Measurements from ENCODE around the gene SCAANT1.

DNA sequence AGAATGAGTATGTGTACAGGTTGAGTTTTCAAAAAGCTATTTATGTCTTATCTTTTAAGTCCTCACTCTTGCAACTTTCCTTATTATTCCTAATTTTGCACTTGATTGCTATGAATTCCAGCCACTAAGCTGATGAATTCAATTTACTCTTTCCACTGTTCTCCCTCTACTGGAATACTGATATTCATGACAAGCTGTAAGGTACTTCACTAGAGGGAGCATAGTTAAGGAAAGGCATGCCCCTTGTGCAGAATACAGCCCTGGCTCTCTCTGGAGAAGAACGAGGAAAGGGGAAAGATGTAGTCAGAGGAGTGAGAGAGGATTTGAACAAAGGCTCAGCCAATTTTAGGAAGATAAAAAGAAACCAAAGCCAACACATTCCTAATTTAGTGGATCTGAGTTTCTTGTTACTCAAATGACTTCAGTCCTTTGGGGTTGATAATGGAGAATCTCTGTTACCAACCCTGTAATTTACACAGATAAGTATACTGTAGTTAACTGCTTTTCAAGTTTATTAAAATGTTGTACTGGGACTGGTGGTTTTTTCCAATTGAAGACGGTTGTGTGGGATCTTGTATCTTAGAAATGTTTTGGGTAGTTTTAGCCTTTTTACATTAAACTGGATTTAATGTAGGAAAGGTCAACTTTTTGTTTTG is 4.0 kb downstream of the SCAANT1 start:
- TF ChIP-seq, protein P1, sequence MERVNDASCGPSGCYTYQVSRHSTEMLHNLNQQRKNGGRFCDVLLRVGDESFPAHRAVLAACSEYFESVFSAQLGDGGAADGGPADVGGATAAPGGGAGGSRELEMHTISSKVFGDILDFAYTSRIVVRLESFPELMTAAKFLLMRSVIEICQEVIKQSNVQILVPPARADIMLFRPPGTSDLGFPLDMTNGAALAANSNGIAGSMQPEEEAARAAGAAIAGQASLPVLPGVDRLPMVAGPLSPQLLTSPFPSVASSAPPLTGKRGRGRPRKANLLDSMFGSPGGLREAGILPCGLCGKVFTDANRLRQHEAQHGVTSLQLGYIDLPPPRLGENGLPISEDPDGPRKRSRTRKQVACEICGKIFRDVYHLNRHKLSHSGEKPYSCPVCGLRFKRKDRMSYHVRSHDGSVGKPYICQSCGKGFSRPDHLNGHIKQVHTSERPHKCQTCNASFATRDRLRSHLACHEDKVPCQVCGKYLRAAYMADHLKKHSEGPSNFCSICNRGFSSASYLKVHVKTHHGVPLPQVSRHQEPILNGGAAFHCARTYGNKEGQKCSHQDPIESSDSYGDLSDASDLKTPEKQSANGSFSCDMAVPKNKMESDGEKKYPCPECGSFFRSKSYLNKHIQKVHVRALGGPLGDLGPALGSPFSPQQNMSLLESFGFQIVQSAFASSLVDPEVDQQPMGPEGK (CRISPR knock-in tag; IDR thresholded peaks at IDR 0.05; ENCODE audit: borderline replicate concordance) = no peak
- no peak for TF ChIP-seq TOX (CRISPR knock-in tag; IDR thresholded peaks at IDR 0.05; ENCODE audit: borderline replicate concordance)
- TF ChIP-seq, protein P2, sequence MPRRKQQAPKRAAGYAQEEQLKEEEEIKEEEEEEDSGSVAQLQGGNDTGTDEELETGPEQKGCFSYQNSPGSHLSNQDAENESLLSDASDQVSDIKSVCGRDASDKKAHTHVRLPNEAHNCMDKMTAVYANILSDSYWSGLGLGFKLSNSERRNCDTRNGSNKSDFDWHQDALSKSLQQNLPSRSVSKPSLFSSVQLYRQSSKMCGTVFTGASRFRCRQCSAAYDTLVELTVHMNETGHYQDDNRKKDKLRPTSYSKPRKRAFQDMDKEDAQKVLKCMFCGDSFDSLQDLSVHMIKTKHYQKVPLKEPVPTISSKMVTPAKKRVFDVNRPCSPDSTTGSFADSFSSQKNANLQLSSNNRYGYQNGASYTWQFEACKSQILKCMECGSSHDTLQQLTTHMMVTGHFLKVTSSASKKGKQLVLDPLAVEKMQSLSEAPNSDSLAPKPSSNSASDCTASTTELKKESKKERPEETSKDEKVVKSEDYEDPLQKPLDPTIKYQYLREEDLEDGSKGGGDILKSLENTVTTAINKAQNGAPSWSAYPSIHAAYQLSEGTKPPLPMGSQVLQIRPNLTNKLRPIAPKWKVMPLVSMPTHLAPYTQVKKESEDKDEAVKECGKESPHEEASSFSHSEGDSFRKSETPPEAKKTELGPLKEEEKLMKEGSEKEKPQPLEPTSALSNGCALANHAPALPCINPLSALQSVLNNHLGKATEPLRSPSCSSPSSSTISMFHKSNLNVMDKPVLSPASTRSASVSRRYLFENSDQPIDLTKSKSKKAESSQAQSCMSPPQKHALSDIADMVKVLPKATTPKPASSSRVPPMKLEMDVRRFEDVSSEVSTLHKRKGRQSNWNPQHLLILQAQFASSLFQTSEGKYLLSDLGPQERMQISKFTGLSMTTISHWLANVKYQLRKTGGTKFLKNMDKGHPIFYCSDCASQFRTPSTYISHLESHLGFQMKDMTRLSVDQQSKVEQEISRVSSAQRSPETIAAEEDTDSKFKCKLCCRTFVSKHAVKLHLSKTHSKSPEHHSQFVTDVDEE (CRISPR knock-in tag; IDR thresholded peaks at IDR 0.05) = no peak
- TF ChIP-seq ZNF70 (CRISPR knock-in tag; IDR thresholded peaks at IDR 0.05) = no peak
- TF ChIP-seq GLIS3 (CRISPR knock-in tag; IDR thresholded peaks at IDR 0.05) = no peak
- TF ChIP-seq, protein P3, sequence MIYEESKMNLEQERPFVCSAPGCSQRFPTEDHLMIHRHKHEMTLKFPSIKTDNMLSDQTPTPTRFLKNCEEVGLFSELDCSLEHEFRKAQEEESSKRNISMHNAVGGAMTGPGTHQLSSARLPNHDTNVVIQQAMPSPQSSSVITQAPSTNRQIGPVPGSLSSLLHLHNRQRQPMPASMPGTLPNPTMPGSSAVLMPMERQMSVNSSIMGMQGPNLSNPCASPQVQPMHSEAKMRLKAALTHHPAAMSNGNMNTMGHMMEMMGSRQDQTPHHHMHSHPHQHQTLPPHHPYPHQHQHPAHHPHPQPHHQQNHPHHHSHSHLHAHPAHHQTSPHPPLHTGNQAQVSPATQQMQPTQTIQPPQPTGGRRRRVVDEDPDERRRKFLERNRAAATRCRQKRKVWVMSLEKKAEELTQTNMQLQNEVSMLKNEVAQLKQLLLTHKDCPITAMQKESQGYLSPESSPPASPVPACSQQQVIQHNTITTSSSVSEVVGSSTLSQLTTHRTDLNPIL (CRISPR knock-in tag; IDR thresholded peaks at IDR 0.05; ENCODE audit: low read depth) = no peak
- TF ChIP-seq ESRRG (CRISPR knock-in tag; IDR thresholded peaks at IDR 0.05) = no peak
